CD4-positive, alpha-beta T cell treated with Interleukin-4 for 4 hours (primary cell): ENCODE measurements around the gene SLC19A3.
"Not testable (repeated sequence)": the region's sequence is repeated elsewhere in the genome, so short reads cannot be mapped to it uniquely, and the experiment has no call there.

ENCODE experiments used
- DNase-seq: peaks from one replicate; pipeline ENCODE4 v3.0.0-alpha.2; 2020

Gene SLC19A3

GRCh38 chr2:227701556-227701955, 16.3 kb downstream of the SLC19A3 start:
- DNase-seq = no peak

GRCh38 chr2:227696990-227697679, 20.7 kb downstream of the SLC19A3 start:
- DNase-seq = no peak

GRCh38 chr2:227687189-227687588, 30.6 kb downstream of the SLC19A3 start:
- DNase-seq = no peak

DNA sequence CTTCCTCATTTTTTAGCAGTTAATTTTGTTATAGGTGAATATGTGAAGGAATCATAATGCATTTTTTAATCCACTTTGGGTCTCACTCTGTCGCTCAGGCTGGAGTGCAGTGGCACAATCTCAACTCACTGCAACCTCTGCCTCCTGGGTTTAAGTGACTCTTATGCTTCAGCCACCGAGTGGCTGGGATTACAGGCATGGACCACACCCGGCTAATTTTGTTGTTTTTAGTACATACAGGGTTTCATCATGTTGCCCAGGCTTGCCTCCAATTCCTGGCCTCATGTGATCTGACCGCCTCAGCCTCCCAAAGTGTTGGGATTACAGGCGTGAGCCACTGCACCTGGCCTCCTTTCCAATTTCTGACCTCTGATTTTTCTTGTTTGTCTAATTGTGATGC, 33.6 kb downstream of the SLC19A3 start:
- no peak for DNase-seq

GRCh38 chr2:227677928-227678327, 39.9 kb downstream of the SLC19A3 start:
- DNase-seq = no peak

DNA sequence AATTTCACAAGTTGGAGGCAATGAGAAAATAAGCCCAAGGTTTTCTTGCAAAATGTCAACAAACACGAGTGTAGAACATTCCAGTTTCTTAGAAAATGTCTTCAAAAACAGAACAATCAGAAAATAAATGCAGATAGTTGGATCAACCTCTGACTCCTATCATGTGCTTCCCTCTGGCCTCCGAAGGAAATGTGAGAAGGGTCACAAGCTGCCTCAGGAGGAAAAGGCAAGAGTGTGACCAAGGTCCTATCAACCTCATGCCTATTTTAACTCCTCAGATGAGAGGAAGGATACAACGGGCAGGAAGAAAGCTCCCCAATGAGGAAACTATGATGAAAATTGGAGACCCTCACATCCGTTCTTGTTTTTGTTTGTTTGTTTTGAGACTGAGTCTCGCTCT, 43.3 kb downstream of the SLC19A3 start:
- DNase-seq = no peak

GRCh38 chr2:227673620-227674019, 44.2 kb downstream of the SLC19A3 start:
- DNase-seq = not testable (repeated sequence)

GRCh38 chr2:227671170-227671905, 46.5 kb downstream of the SLC19A3 start:
- DNase-seq = no peak

DNA sequence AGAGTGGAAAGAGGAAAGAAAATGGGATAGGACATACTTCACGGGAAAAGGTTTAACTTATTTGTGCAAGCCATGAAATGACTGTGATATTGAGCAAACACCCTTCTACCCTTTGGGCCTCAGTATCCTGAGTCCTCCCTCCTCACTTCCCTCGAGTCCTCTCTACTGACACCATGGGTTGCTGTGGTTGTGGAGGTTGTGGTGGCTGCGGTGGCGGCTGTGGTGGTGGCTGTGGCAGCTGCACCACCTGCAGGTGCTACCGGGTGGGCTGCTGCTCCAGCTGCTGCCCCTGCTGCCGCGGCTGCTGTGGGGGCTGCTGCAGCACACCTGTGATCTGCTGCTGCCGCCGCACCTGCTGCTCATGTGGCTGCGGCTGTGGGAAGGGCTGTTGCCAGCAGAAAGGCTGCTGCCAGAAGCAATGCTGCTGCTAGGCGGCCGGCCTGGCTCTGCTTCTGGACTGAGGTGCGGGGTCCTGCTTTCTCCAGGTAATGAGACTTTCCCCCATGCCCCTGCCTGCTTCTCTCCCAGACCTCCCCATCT, 51.1 kb downstream of the SLC19A3 start, which contains the start of gene SCYGR5:
Gene SCYGR5, plus strand, starts transcription at position 174 of the 540 bp plus-strand sequence. Its CDS starts 0 bp downstream, at position 174.
- not testable (repeated sequence) for DNase-seq

DNA sequence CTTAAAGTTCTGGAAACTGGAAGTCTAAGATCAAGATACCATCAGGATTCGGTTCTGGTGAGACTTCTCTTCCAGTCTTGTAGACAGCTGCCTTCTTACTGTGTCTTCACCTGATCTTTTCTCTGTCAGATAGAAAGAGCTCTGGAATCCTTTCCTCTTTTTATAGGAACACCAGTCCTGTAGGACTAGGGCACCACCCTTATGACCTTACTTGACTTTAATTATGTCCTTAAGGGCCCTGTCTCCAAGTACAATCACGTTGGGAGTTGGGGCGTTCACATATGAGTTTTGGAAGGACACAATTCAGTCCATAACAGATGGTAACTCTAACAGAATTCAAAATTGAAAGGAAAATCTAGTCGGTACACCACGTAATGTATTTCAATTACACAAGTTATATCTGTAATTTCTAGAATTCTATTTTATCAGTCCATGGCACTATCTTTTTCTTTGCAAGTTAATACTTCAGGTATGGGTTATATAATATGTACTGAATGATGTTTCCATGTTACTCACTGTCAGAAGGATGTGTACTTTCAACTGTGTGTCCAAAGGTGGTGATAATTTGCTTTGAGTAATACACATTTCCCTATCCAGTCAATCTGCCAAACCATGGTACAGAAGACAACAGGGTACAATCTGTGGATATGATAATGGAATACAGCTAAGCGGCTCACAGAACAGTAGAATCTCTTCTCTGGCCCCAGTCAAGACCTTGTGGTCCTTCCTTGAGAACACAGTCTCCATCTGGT, 52.5 kb downstream of the SLC19A3 start:
- DNase-seq = no peak

GRCh38 chr2:227661827-227662226, 56.0 kb downstream of the SLC19A3 start:
- no peak for DNase-seq

DNA sequence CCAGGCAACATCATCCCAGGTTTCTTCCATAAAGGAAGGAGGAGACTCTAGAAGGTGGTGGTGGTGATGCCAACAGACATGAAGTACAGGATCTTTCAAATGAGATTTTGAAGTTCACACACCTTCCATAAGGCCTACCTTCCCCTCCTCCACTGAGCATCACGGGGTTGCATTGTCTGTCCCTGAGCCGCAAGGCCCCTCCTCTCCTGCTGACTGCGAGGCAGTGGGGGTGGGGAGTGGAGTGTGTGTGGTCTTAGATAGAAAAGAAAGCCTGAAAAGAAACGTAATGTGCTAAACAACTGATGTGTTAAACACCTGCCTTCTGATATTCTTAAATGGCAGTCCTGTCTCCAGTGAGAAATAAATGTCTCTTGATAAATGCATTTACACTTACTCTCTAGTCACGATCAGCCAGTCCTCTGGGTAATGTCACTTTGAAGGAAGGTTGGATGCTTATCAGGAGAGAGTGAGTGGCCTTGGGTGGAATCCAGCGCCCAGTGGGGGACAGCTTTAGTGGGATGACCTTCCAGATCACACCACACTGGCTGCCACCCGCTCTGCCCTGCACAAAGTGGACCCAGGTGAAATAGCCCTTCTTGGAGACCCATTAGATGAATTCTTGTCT, 56.7 kb downstream of the SLC19A3 start:
- DNase-seq = no peak

DNA sequence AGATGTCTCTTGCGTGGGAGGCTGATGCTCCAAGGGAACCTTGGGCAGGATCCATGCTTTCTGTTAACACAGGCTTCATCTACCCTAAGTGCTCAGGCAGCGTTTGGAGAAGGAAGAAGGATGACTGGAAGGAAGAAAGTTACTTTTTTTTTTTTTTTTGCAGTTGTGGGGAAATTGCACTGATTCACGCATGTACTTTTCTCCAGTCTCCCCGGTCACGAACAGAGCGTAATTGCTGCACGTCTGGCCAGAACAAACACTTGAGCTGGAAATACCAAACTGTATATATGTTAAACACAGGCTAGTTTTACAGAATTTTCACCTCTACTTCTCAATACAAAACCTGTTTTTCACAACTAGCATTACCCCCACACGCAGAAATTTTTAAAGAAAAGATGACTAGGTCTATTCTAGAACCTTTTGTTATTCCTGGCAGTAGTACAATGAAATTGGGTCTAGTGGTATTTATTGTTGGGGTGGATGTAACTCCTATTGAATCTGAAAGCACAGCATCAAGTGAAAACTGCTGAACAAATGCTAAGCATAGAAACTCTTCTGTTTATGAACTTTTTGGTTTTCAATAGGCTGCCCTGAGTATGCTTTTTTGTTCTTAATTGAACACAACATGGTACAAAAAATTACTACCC, 60.5 kb downstream of the SLC19A3 start:
- DNase-seq = no peak

- no peak for DNase-seq
Measured at GRCh38 chr2:227655454-227655853, 62.4 kb downstream of the SLC19A3 start.

- no peak for DNase-seq
Measured at GRCh38 chr2:227654426-227654825, 63.4 kb downstream of the SLC19A3 start.

- DNase-seq = no peak
Measured at GRCh38 chr2:227653419-227653818, 64.4 kb downstream of the SLC19A3 start.

DNA sequence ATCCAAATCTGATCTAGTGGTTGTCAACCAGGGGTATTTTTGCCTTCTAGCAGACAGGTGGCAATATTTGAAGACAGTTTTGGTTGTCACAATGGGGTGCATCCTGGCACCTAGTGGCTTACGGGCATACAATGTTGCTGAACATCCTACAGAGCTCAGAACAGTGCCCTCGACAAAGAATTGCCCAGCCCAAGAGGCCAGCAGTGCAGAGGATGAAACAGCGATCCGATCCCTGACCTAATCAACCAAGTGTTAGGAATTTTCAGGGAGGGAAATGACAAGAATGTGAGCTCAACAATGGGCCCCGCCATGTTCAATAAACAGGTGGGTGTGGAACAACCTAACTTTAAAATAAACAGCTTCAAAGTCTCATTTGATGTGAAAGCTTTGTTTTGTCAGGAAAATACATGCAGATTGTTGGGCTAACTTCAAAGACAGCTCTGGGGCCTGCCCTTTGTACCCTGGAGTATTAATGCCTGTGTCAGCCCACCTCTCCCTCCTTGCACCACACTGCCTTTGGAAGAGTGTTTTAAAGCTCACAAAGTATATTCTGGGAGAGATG, 73.8 kb downstream of the SLC19A3 start:
- DNase-seq = no peak

GRCh38 chr2:227642656-227643055, 75.2 kb downstream of the SLC19A3 start:
- DNase-seq = no peak

GRCh38 chr2:227634201-227634600, 83.6 kb downstream of the SLC19A3 start:
- no peak for DNase-seq
